ENCODE results near the gene RNF208.
A peak's percentile ranks its signal among the peaks of the same experiment; 100 is the strongest.

DNA sequence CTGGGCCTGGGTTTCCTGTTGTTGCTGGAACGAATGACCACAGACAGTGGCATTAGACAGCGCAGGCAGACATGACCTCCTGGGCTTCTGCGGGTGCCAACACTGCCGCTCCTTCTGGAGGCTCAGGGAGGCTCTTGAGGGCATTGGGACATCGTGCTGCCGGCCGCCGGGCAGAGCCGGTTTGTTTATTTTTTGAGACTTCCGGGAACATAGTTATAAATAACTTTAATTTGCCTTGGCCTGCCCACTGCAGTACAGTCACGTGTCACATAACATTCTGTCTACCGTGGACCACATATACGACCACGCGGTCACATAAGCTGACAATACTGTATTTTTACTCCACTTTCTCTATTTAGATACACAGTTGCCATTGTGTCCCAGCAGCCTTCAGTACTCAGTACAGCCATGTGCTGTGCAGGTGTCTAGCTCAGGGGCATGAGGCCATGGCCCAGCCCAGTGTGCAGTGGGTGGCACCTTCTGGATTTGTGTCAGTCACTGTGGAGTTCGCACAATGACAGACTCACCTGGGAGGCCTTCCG is 47.3 kb upstream of the RNF208 start:
- TF ChIP-seq CTCF (IDR thresholded peaks at IDR 0.05) (peak in 1 of 7 experiments; percentile 4), POLR2A (IDR thresholded peaks at IDR 0.05) (peak in 1 of 3 donors; percentile 37)

Measured in body of pancreas (tissue), 4 donors.